Hepatocyte (in vitro differentiated cells): Measurements from ENCODE around the gene CNN3. TPM values are rescaled to one million over a fixed set of nuclear protein-coding genes. Genes with fewer than 3 reads are reported as not detected.
A peak's percentile ranks its signal among the peaks of the same experiment; 100 is the strongest.

Experiments used
- DNase-seq: peaks from one replicate; pipeline ENCODE4 v3.0.0-alpha.2; 2016; ENCODE audit warnings: low spot score
- H2AFZ ChIP-seq: fragments of 200-600 bp; sonication (generic); 2 replicates; pipeline ENCODE4 v1.6.0; 2016; ENCODE audit warnings: antibody characterized with exemption, mild to moderate bottlenecking
- H3K27ac ChIP-seq: fragments of 200-600 bp; sonication (generic); 2 replicates; pipeline ENCODE4 v1.5.1; 2016; ENCODE audit warnings: mild to moderate bottlenecking
- H3K27me3 ChIP-seq: fragments of 200-600 bp; sonication (generic); 2 replicates; pipeline ENCODE4 v1.6.1; 2016
- H3K36me3 ChIP-seq: fragments of 200-600 bp; sonication (generic); replicated peaks from 2 replicates; pipeline ENCODE4 v1.5.1; 2016; ENCODE audit warnings: low read depth; ENCODE audit not compliant: insufficient read depth
- H3K4me1 ChIP-seq: fragments of 200-600 bp; sonication (generic); 2 replicates; pipeline ENCODE4 v1.5.1; 2016; ENCODE audit warnings: mild to moderate bottlenecking, moderate library complexity; ENCODE audit not compliant: insufficient read depth
- H3K4me2 ChIP-seq: fragments of 200-600 bp; sonication (generic); 2 replicates; pipeline ENCODE4 v1.6.0; 2016
- H3K4me3 ChIP-seq: fragments of 200-600 bp; sonication (generic); 2 replicates; pipeline ENCODE4 v1.5.1; 2016; ENCODE audit warnings: mild to moderate bottlenecking
- H3K79me2 ChIP-seq: fragments of 200-600 bp; sonication (generic); 2 replicates; pipeline ENCODE4 v1.6.0; 2017; ENCODE audit warnings: mild to moderate bottlenecking
- H3K9me2 ChIP-seq: fragments of 200-600 bp; sonication (generic); replicated peaks from 2 replicates; pipeline ENCODE4 v1.6.0; 2017; ENCODE audit warnings: mild to moderate bottlenecking; ENCODE audit not compliant: insufficient read depth
- H3K9me3 ChIP-seq: fragments of 200-600 bp; sonication (generic); 2 replicates; pipeline ENCODE4 v1.5.1; 2016; ENCODE audit warnings: low read depth, mild to moderate bottlenecking
- H4K20me1 ChIP-seq: fragments of 200-600 bp; sonication (generic); 2 replicates; pipeline ENCODE4 v1.6.0; 2016; ENCODE audit warnings: mild to moderate bottlenecking; ENCODE audit not compliant: insufficient read depth, poor library complexity, severe bottlenecking
- EZH2 ChIP-seq: fragments of 200-600 bp; sonication (generic); IDR thresholded peaks from 2 replicates; pipeline ENCODE4 v1.6.1; 2016; ENCODE audit warnings: antibody characterized with exemption, mild to moderate bottlenecking, borderline replicate concordance
- EZH2phosphoT487 ChIP-seq: fragments of 200-600 bp; sonication (generic); IDR thresholded peaks from one replicate; pipeline ENCODE4 v1.6.1; 2018; ENCODE audit warnings: antibody characterized with exemption, mild to moderate bottlenecking, low read depth, moderate library complexity; ENCODE audit not compliant: unreplicated experiment, severe bottlenecking
- WGBS: methylation state at CpG from one replicate; pipeline ENCODE4 v1.1.6; 2016; ENCODE audit warnings: low lambda C conversion rate; ENCODE audit errors: missing lambda C conversion rate; 5-methylcytosine and 5-hydroxymethylcytosine counted together
- polyA plus RNA-seq: library from polyadenylated mRNA; unstranded; fragments of >200 nt; fragmentation: Nextera tagmentation; extraction: Ambion mirVana; gene quantifications from 2 replicates; pipeline ENCODE4 v1.2.1, GENCODE V29; 2016
- total RNA-seq: library from RNA; depleted of rRNA; stranded (reverse); fragments of >200 nt; gene quantifications from 2 replicates; pipeline ENCODE4 v1.2.3, GENCODE V29; 2014
- TF ChIP-seq, protein P1 (sequence below): fragments of 200-600 bp; sonication (generic); IDR thresholded peaks from 2 replicates; pipeline ENCODE4 v1.5.1; 2016; ENCODE audit warnings: antibody characterized with exemption, mild to moderate bottlenecking; ENCODE audit not compliant: poor library complexity

The CNN3 gene
- 255 and 256 TPM in 2 replicates for total RNA-seq
- 416 and 420 TPM in 2 replicates for polyA plus RNA-seq

DNA sequence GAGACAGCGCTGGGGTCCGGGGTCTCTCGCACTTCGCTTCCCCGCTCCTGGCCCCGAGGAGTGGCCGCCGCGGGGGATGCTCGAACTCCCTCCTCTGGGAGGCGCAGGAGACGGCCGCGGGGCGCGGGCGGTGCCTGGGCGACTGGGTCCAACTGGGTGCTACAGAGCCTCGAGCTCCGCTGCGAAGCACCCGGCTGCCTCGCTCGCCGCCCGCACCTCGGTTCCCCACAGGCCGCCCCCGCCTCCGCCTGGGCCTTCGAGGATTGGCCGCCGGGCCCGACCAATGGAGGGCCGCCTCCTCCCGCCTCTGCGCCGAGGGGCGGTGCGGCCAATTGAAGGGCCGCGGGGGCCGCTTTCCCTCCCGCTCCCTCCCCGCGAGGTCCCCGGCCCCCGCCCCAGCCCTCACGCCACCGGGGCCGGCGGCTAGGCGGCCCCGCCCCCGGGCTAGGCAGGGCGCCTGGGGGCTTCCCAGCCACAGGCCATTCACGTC, at the start of gene CNN3:
Gene CNN3 (minus strand): TSS at position 196 of the 490 bp plus-strand sequence. CDS start 216 bp downstream, outside the sequence.
- peak; percentile 97 for DNase-seq
- no peaks in the 10 kb centered on the region for H3K27me3 ChIP-seq
- no peaks in the 10 kb centered on the region for H3K36me3 ChIP-seq
- under 1% methylated on average over 21 of the region's 57 CpGs for WGBS
- H3K27ac ChIP-seq = peak within 1 kb of the TSS; percentile 100
- H2AFZ ChIP-seq = peak within 1 kb of the TSS; percentile 57
- H3K4me1 ChIP-seq = peaks cover 33% of the 10 kb centered on the region
- TF ChIP-seq, protein P1, sequence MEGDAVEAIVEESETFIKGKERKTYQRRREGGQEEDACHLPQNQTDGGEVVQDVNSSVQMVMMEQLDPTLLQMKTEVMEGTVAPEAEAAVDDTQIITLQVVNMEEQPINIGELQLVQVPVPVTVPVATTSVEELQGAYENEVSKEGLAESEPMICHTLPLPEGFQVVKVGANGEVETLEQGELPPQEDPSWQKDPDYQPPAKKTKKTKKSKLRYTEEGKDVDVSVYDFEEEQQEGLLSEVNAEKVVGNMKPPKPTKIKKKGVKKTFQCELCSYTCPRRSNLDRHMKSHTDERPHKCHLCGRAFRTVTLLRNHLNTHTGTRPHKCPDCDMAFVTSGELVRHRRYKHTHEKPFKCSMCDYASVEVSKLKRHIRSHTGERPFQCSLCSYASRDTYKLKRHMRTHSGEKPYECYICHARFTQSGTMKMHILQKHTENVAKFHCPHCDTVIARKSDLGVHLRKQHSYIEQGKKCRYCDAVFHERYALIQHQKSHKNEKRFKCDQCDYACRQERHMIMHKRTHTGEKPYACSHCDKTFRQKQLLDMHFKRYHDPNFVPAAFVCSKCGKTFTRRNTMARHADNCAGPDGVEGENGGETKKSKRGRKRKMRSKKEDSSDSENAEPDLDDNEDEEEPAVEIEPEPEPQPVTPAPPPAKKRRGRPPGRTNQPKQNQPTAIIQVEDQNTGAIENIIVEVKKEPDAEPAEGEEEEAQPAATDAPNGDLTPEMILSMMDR = no peak
- TF ChIP-seq EZH2phosphoT487 = no peak
- no peak for TF ChIP-seq EZH2
- peaks cover 35% of the 10 kb centered on the region for H4K20me1 ChIP-seq
- H3K4me3 ChIP-seq = peak within 1 kb of the TSS; percentile 71
- H3K9me3 ChIP-seq = no peaks in the 10 kb centered on the region
- H3K4me2 ChIP-seq = peak within 1 kb of the TSS; percentile 87
- H3K9me2 ChIP-seq = no peaks in the 10 kb centered on the region
- peaks cover 85% of the 10 kb centered on the region for H3K79me2 ChIP-seq

DNA sequence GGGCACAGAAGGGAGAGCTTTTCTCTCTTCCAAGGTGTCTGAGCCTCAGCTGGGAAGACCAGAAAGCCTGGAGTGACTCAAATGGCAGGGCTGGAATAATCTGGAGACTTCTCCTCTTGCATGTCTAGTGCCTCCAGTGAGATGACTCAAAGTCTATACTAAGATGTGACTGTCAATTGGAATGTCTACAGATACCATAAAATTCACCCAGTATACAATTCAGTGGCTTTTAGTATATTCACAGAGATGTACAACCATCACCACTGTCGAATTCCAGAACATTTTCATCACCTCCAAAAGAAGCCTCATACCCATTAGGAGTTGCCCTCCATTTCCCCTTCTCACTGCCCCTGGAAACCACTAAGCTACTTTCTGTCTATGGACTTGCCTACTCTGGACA, 47.9 kb upstream of the CNN3 start:
- no peaks in the 10 kb centered on the region for H3K9me2 ChIP-seq
- H3K27me3 ChIP-seq = no peaks in the 10 kb centered on the region
- H4K20me1 ChIP-seq = no peaks in the 10 kb centered on the region
- H2AFZ ChIP-seq = no peak overlapping the region
- no peaks in the 10 kb centered on the region for H3K9me3 ChIP-seq
- no peak for DNase-seq
- 100% methylated on average over 1 of the region's 1 CpG for WGBS
- no peak overlapping the region for H3K4me3 ChIP-seq
- no peak overlapping the region for H3K4me2 ChIP-seq
- no peaks in the 10 kb centered on the region for H3K36me3 ChIP-seq
- no peaks in the 10 kb centered on the region for H3K79me2 ChIP-seq
- H3K27ac ChIP-seq = peak overlapping the region; percentile 35
- H3K4me1 ChIP-seq = peaks cover 17% of the 10 kb centered on the region
- TF ChIP-seq EZH2phosphoT487 = no peak
- TF ChIP-seq, protein P1 = no peak
- TF ChIP-seq EZH2 = no peak

DNA sequence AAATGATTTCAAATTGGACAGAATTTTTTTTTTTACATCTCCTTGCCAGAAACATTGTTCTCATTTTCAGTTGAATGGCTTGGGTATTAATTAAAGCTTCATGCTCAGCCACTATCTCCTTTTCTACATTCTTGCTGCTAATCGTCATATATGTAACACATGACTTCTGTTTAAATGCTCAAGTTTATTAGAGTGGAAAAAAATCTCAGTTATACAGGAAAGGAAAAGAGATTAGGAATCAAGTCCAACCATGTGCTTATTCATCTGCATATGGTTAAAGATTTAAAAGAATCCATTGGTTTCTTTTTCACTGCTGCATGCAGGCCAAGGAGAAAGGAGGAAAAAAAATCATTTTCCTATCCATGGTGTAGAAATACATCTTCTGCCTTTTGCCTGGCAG, 47.3 kb upstream of the CNN3 start:
- Histone ChIP-seq H4K20me1 (no peaks in the 10 kb centered on the region), H3K27ac (peak overlapping the region; percentile 35), H3K9me2 (no peaks in the 10 kb centered on the region), H3K4me1 (peaks cover 13% of the 10 kb centered on the region), H3K9me3 (no peaks in the 10 kb centered on the region), H3K4me3 (no peak overlapping the region), H3K79me2 (no peaks in the 10 kb centered on the region), H2AFZ (no peak overlapping the region), H3K4me2 (no peak overlapping the region), H3K36me3 (no peaks in the 10 kb centered on the region), H3K27me3 (no peaks in the 10 kb centered on the region)
- DNase-seq = no peak
- TF ChIP-seq, protein P1 = no peak
- no peak for TF ChIP-seq EZH2phosphoT487
- TF ChIP-seq EZH2 = no peak
- 61% methylated on average over 1 of the region's 1 CpG for WGBS
